KOPT-K1 (cell line): Measurements from ENCODE around the gene DUSP23.

ENCODE experiments used
- H3K27ac ChIP-seq: fragments of 200-600 bp; sonication (generic); 2 replicates; pipeline ENCODE4 v1.5.1; 2016; ENCODE audit warnings: antibody characterized with exemption, mild to moderate bottlenecking, low read depth, low read length; ENCODE audit not compliant: poor library complexity, severe bottlenecking
- H3K36me3 ChIP-seq: fragments of 200-600 bp; sonication (generic); 2 replicates; pipeline ENCODE4 v1.5.1; 2017; ENCODE audit warnings: antibody characterized with exemption, mild to moderate bottlenecking, low read length, moderate library complexity; ENCODE audit not compliant: insufficient read depth
- H3K9me3 ChIP-seq: fragments of 200-600 bp; sonication (generic); 2 replicates; pipeline ENCODE4 v1.5.1; 2017; ENCODE audit warnings: antibody characterized with exemption, low read length, mild to moderate bottlenecking; ENCODE audit not compliant: insufficient read depth, poor library complexity, severe bottlenecking

Gene DUSP23

GRCh38 chr1:159829273-159829634 lies 48.5 kb downstream of the DUSP23 start:
- no peaks in the 10 kb centered on the region for H3K9me3 ChIP-seq
- no peaks in the 10 kb centered on the region for H3K36me3 ChIP-seq
- no peak overlapping the region for H3K27ac ChIP-seq

- H3K9me3 ChIP-seq = no peaks in the 10 kb centered on the region
- no peaks in the 10 kb centered on the region for H3K36me3 ChIP-seq
- no peak overlapping the region for H3K27ac ChIP-seq
Observed at GRCh38 chr1:159829822-159830465, 49.2 kb downstream of the DUSP23 start.

GRCh38 chr1:159830722-159831121 lies 50.0 kb downstream of the DUSP23 start:
- Histone ChIP-seq H3K9me3 (no peaks in the 10 kb centered on the region), H3K36me3 (no peaks in the 10 kb centered on the region), H3K27ac (no peak overlapping the region)

GRCh38 chr1:159831412-159832141 lies 50.8 kb downstream of the DUSP23 start:
- Histone ChIP-seq H3K36me3 (no peaks in the 10 kb centered on the region), H3K27ac (no peak overlapping the region), H3K9me3 (no peaks in the 10 kb centered on the region)
